Pancreas (tissue), 10 donors: ENCODE results near the gene SERPINB10. TPM values are rescaled to one million over a fixed set of nuclear protein-coding genes. Genes with fewer than 3 reads are reported as not detected.

Experiments used
- ATAC-seq, 4 donors: fragments of 200-7000 bp; cut with Tn5 transposase; one replicate each; pipeline versions ENCODE4 v1.8.0 to v1.9.1; 2020; ENCODE audit warnings: mild to moderate bottlenecking in 4 of 4, moderate library complexity in 4 of 4
- DNase-seq, 6 donors: peaks; one replicate each; pipeline ENCODE4 v3.0.0-alpha.2; 2020
- FAIRE-seq: peaks from 2 replicates; lab custom pipeline; 2012; peaks lifted over from hg19 to GRCh38; lab: Jason Lieb, UNC
- H3K27ac ChIP-seq, 4 donors: fragments of 200-600 bp; sonication (generic); 1 replicate in 3 of 4; 2 replicates in 1 of 4; pipeline versions ENCODE4 v1.5.0 to v1.8.0; 2020
- H3K27me3 ChIP-seq, 4 donors: fragments of 200-600 bp; one replicate each; pipeline ENCODE4 v1.8.0; 2021
- H3K36me3 ChIP-seq, 3 donors: fragments of 200-600 bp; sonication (generic) in 1 of 3; one replicate each; pipeline versions ENCODE4 v1.5.0 to v1.8.0; 2020 to 2021
- H3K4me1 ChIP-seq, 3 donors: fragments of 200-600 bp; one replicate each; pipeline ENCODE4 v1.8.0; 2021
- H3K4me3 ChIP-seq, 4 donors: fragments of 200-600 bp; sonication (generic) in 2 of 4; one replicate each; pipeline versions ENCODE4 v1.5.0 to v1.8.0; 2020 to 2021
- H3K9me3 ChIP-seq, 4 donors: fragments of 200-600 bp; one replicate each; pipeline ENCODE4 v1.8.0; 2021
- WGBS, 2 donors: extraction: QIAGEN DNeasy Blood & Tissue Kit; methylation state at CpG; one replicate each; pipeline ENCODE4 v1.1.7; 2013; 5-methylcytosine and 5-hydroxymethylcytosine counted together
- intact Hi-C, 3 donors: fragments of 100-400 bp; cut with DNase I; formaldehyde crosslinking; loops; one replicate each; pipeline versions ENCODE4 v1.11.1 to v1.14.2; 2022
- polyA plus RNA-seq, 2 donors: library from polyadenylated mRNA; stranded (reverse); fragments of 200-250 nt; gene quantifications; one replicate each; pipeline ENCODE4 v1.2.3, GENCODE V29; 2013
- total RNA-seq, 6 donors: library from RNA; stranded (reverse); fragmentation: NEBNext Ultra II Directional in 4 of 6; extraction: Animal tissue kit (Norgen Biotek cat#: 25700) in 4 of 6; gene quantifications; one replicate each; pipeline versions ENCODE4 v1.2.1 to v1.2.4, GENCODE V29; 2021 to 2023
- TF ChIP-seq, protein P1 (sequence below), 4 donors: fragments of 200-600 bp; sonication (generic) in 3 of 4; IDR thresholded peaks; one replicate each; pipeline versions ENCODE4 v1.5.0 to v1.8.0; 2021; ENCODE audit warnings: antibody characterized with exemption in 4 of 4
- donor health status: healthy with polysubstance abuse.
- donor health status: DM: no; HTN: no; CAD: no; lungs with moderate emphysema.
- donor health status: DM: no; HTN: no; CAD: no.
- donor health status: control.
- donor health status: control.
- donor health status: Bipolar disorder and iron deficiency.
- donor health status: DM: yes; HTN: yes; CAD: no.
- donor health status: DM: no; HTN: no; CAD: no.
- donor health status: DM: no; HTN: no; CAD: no.
- donor health status: DM: yes; HTN: yes; CAD: no.

SERPINB10 gene
- total and polyA plus RNA-seq, 8 donors: not detected

DNA sequence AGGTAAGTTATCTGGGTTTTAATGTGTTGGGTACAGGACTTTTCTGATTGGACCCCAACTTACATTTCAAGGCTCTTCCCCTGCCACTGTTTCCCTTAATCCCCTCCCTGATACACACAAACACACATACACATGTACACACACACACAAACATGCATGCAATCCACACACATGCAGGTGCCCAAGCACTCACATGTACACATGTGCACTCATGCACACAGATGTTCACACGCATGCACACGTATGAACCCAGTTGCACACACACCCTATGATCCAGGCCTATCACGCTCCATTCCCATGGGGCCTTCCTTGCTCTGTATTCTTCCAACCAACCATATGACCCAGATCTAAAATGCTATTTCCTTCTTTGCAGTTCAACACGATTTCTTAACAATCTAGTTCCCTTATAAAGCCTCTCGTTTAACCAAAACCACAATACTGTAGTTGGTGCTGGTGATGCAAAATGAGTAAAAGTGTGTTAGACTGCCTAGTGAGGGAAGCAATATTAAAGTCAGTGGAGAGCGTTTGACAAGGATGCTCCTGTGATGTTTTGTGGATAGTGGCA, 73.2 kb downstream of the SERPINB10 start:
- no peak overlapping the region for H3K4me3 ChIP-seq
- TF ChIP-seq, protein P1, sequence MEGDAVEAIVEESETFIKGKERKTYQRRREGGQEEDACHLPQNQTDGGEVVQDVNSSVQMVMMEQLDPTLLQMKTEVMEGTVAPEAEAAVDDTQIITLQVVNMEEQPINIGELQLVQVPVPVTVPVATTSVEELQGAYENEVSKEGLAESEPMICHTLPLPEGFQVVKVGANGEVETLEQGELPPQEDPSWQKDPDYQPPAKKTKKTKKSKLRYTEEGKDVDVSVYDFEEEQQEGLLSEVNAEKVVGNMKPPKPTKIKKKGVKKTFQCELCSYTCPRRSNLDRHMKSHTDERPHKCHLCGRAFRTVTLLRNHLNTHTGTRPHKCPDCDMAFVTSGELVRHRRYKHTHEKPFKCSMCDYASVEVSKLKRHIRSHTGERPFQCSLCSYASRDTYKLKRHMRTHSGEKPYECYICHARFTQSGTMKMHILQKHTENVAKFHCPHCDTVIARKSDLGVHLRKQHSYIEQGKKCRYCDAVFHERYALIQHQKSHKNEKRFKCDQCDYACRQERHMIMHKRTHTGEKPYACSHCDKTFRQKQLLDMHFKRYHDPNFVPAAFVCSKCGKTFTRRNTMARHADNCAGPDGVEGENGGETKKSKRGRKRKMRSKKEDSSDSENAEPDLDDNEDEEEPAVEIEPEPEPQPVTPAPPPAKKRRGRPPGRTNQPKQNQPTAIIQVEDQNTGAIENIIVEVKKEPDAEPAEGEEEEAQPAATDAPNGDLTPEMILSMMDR (IDR thresholded peaks at IDR 0.05): no peak
- no peaks in the 10 kb centered on the region for H3K9me3 ChIP-seq
- FAIRE-seq (no peak), ATAC-seq (peak in 1 of 4 donors; percentile 5), DNase-seq (no peak)
- 74 to 82% methylated on average over 6 of the region's 6 CpGs for WGBS, 2 donors
- intact Hi-C loops: no loop called here
- H3K36me3 ChIP-seq: no peaks in the 10 kb centered on the region
- peak overlapping the region in 1 of 4 donors; percentile 2 for H3K27ac ChIP-seq
- peaks cover 0 to 7% (median 4%) of the 10 kb centered on the region in 3 donors for H3K4me1 ChIP-seq
- H3K27me3 ChIP-seq: no peaks in the 10 kb centered on the region

DNA sequence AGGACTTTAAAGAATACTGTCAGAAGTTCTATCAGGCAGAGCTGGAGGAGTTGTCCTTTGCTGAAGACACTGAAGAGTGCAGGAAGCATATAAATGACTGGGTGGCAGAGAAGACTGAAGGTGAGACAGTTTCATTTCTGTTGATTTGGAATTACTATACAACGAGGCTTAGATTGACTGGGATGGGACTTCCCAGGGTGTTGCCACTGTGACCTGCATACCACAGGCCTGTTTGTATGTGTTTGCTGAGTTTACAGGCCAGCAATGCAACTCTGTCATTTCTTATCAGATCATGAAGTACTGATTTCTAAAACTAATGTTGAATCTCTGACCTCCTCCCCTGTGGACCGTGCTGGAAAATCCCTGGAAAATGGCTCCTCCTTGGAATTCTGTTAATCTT, 74.0 kb downstream of the SERPINB10 start:
- TF ChIP-seq, protein P1 (IDR thresholded peaks at IDR 0.05): no peak
- WGBS, 2 donors: 33 to 34% methylated on average over 2 of the region's 2 CpGs
- FAIRE-seq (no peak), ATAC-seq (peak in 2 of 4 donors; percentile 56 to 57), DNase-seq (no peak)
- Histone ChIP-seq H3K4me3 (no peak overlapping the region), H3K27me3 (no peaks in the 10 kb centered on the region), H3K27ac (peak overlapping the region in 1 of 4 donors; percentile 2), H3K4me1 (peaks cover 0 to 7% (median 4%) of the 10 kb centered on the region in 3 donors), H3K9me3 (no peaks in the 10 kb centered on the region), H3K36me3 (no peaks in the 10 kb centered on the region)
- intact Hi-C loops: no loop called here

DNA sequence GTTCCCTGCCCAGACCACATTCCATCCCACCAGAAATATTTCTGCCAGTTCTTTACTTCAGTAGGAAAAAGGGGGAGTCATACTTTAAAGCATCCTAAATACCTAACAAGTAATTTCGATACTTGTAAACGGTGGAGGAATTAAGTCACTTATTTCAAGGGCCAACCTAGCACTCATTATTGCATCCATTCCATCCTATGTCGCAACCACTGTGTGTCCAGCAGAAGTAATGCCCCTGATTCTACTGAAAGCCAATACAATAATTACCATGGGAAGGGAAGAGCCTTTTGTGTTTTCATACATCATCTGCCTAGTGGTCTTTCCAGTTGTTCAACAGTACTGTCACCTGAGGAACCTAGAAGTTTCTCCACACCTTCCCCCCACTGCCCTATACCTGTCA, 74.6 kb downstream of the SERPINB10 start:
- 67 to 71% methylated on average over 3 of the region's 3 CpGs for WGBS, 2 donors
- H3K36me3 ChIP-seq: no peaks in the 10 kb centered on the region
- no peaks in the 10 kb centered on the region for H3K27me3 ChIP-seq
- no peak for FAIRE-seq
- no peak for ATAC-seq
- DNase-seq: no peak
- peak overlapping the region in 1 of 4 donors; percentile 2 for H3K27ac ChIP-seq
- no peak overlapping the region for H3K4me3 ChIP-seq
- no peaks in the 10 kb centered on the region for H3K9me3 ChIP-seq
- TF ChIP-seq, protein P1 (IDR thresholded peaks at IDR 0.05): no peak
- H3K4me1 ChIP-seq: peaks cover 0 to 7% (median 4%) of the 10 kb centered on the region in 3 donors
- intact Hi-C loops: no loop called here

Other genes starting within 250 kb of the SERPINB10 start
- not detected for gene SERPINB3, start 246.1 kb upstream of the SERPINB10 start, total RNA-seq
- under 1 TPM in 1 of 2 donors, not detected in 1; 0.07 TPM for gene SERPINB3, start 246.1 kb upstream of the SERPINB10 start, polyA plus RNA-seq
- gene SERPINB11, start 205.0 kb upstream of the SERPINB10 start, total RNA-seq: not detected
- gene SERPINB11, start 205.0 kb upstream of the SERPINB10 start, polyA plus RNA-seq: not detected
- not detected for gene SERPINB7, start 132.5 kb upstream of the SERPINB10 start, total RNA-seq
- gene SERPINB7, start 132.5 kb upstream of the SERPINB10 start, polyA plus RNA-seq: not detected
- gene SERPINB2, start 20.3 kb upstream of the SERPINB10 start, total RNA-seq: 1 to 10 TPM in 2 of 6 donors, under 1 TPM in 3, not detected in 1; 0.22 to 9.7 (median 0.40) TPM
- under 1 TPM; 0.46 to 0.52 TPM for gene SERPINB2, start 20.3 kb upstream of the SERPINB10 start, polyA plus RNA-seq
- 1 to 10 TPM in 1 of 6 donors, under 1 TPM in 1, not detected in 4; 0.24 to 3.2 TPM for gene HMSD, start 41.3 kb downstream of the SERPINB10 start, total RNA-seq
- under 1 TPM; 0.08 to 0.42 TPM for gene HMSD, start 41.3 kb downstream of the SERPINB10 start, polyA plus RNA-seq
- gene SERPINB8, start 62.1 kb downstream of the SERPINB10 start, total RNA-seq: 10 to 100 TPM in 2 of 6 donors, 1 to 10 TPM in 4; 2.8 to 11.5 (median 4.0) TPM
- gene SERPINB8, start 62.1 kb downstream of the SERPINB10 start, polyA plus RNA-seq: 1 to 10 TPM; 3.1 to 5.6 TPM
- not detected for gene LINC00305, start 241.1 kb downstream of the SERPINB10 start, total RNA-seq
- under 1 TPM; 0.09 to 0.23 TPM for gene LINC00305, start 241.1 kb downstream of the SERPINB10 start, polyA plus RNA-seq